HG02938 (cell line): ENCODE data around the gene SPTLC3.

Source experiments
- ATAC-seq: cut with Tn5 transposase; IDR thresholded peaks from one replicate; pipeline ENCODE4 v1.9.1; 2021; ENCODE audit warnings: mild to moderate bottlenecking, moderate library complexity; ENCODE audit not compliant: unreplicated experiment

SPTLC3 gene

DNA sequence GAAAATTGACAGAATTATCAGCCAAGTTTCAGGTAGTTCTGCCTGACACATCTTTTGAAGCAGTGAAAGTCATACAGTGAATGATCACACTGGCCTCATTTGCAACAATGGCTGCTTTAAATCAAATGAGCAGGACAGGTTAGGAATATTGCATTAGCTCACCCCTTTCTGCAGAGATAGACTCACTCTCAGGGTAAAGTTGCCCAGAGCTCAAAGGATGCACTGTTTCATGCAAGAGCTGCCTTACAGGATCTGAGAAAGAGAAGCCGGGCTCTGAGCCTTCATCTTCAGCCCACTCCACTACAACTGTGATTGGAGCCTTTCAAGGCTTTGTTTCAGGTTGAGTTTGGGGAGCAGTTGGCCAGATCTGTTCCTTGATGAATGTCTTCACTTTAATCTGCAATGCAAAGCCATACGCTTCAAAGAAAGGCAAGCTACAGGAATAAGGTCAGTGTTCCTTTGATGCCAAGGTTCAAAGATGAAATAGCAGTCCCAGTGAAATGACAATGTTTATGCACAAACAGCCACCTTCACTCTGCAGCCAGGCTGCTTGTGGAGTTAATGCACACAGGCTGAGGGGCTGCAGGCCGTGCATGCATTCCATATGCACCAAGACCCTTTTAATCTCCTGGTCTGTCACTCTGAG, 121.4 kb downstream of the SPTLC3 start:
- no peak for ATAC-seq

GRCh38 chr20:13130707-13131103, 121.9 kb downstream of the SPTLC3 start:
- ATAC-seq: no peak

GRCh38 chr20:13131688-13132087, 122.9 kb downstream of the SPTLC3 start:
- no peak for ATAC-seq

- ATAC-seq: no peak
Measured at GRCh38 chr20:13139459-13140150, 130.8 kb downstream of the SPTLC3 start.

GRCh38 chr20:13140201-13140600, 131.4 kb downstream of the SPTLC3 start:
- ATAC-seq: no peak

DNA sequence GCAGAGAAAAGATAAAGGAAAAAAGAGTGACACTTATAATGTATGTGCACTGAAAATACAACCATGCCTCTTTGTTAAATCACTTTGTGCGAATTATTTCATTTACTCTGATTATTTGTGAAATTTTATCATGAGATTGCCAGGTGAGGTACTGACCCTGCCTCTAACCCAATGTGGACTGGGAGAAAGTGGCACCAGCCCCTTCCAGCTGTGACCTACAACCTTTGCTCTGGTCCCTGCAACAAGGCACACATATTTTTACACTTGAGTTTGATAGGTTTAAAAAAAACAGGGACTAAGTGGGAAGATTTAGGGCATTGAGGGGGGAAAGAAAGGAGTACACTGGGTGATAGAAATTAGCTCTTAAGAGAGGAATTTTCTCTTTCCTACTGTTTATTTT, 132.0 kb downstream of the SPTLC3 start:
- ATAC-seq: no peak

DNA sequence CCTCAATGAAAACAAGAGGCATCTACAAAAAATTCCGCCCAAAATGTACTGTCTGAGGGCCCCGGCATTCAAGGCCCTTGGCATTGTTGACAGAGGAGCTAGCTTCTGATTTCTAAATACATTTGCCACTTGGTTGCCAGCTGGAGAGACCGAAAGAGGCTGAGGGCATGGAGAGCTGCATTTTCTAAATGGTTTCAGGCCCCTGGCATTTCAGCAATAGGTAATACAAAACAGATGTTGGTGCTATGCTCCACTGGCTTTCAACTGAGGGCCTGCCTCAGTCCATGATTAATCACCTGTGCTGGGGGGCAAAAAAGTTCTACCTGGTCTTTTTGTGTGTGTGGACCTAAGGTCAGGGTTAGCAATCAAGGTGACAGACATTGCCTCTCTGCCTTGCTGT, 132.8 kb downstream of the SPTLC3 start:
- no peak for ATAC-seq

GRCh38 chr20:13142143-13142542, 133.4 kb downstream of the SPTLC3 start:
- no peak for ATAC-seq

DNA sequence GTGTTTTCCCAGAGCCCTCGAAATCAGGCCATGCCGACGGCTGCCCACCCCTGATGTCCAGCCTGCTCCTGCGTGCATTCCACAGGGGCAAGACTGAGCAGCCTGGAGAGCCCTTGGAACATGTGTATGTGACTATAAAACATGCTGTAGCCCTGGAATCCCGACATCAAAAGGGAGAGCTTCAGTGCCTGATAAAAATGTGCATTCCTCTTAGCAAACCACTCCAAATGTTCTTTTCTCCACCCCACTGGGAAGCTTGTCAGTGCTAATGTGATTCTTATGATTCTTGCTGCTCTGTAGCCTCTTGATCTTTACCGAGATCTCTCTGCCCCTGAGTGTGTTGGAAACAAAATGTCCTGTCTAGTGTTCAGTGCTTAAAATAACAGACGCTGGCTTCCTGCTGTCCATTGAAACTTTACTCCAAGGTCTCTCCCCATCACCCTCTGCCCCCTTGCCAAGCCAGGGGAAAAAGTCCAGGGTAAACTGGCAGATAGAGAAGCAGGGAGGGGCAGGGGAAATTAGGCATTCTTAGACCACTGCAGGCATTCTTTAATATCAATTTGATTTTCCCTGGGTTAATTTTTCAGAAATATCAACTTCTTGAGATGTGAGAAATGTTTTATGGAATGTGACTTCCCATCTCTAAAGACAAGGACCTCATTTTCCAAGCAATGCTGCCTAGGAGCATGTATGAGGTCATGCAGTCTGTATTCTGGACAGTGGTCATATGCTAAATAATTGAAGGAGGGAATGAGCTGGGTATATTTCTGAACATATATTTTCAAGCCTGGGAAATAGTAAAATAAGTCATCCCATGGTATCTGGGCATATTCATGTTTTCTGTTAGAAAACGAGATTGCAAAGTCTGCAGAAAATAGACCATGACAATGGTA, 138.5 kb downstream of the SPTLC3 start:
- ATAC-seq: no peak

DNA sequence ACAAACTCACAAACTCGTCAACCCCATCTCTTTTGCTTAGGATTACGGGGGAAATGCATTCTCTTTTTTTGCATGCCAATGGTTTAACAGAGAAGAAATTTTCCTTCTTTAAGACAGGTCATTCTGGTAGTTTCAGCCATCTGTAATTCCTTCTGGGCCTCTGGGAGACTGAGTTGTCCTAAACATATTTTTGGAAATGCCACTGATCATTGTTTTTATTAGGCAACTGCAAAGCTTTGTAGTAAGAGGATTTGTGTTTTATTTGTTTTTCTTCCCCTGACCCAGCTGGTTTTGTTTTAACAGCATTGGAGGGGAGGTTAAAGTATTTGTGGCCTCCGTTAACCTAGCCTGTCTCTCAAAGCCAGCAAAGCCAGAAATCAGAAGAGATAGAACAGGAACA, 139.2 kb downstream of the SPTLC3 start:
- no peak for ATAC-seq

GRCh38 chr20:13148402-13148801, 139.6 kb downstream of the SPTLC3 start:
- ATAC-seq: no peak

GRCh38 chr20:13148961-13149360, 140.2 kb downstream of the SPTLC3 start:
- ATAC-seq: no peak

GRCh38 chr20:13149371-13150105, 140.8 kb downstream of the SPTLC3 start:
- ATAC-seq: no peak

GRCh38 chr20:13158369-13158768, 149.6 kb downstream of the SPTLC3 start:
- ATAC-seq: no peak

DNA sequence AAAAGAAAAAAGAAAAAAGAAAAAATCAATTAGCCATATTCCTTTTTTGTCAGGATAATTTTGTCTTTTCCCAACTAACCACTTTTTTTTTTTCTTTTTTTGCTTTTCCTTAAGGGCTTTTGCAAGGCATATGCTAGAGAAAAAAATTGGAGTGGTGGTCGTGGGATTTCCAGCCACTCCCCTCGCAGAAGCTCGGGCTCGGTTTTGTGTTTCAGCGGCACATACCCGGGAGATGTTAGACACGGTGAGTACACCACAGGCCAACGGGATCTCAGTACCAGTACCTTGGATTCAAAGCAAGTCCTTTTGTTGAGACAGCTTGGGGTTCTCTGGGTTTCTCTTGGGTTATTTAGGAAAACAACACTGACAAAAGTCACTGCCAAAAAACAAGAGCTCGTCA, 151.1 kb downstream of the SPTLC3 start:
- no peak for ATAC-seq

DNA sequence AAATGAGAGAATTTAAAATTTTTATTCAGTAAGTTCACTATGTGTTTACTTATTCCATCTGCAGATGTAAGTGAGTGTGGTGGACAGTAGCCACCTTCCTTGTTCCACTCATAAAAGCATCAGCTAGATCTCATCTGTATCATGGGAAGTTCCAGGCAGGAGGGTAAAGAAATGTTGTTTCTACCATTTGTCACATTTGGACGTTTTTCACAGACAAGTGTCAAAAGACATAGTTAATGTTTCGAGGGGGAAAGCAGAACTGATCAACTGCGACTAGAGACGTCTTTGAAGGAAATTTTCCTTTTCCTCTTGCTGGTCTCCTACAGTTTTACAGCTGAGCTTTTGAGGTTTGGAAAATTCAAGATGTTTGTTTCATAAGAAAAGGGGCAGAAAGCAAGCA, 156.4 kb downstream of the SPTLC3 start:
- no peak for ATAC-seq

GRCh38 chr20:13166011-13166410, 157.2 kb downstream of the SPTLC3 start:
- ATAC-seq: no peak

DNA sequence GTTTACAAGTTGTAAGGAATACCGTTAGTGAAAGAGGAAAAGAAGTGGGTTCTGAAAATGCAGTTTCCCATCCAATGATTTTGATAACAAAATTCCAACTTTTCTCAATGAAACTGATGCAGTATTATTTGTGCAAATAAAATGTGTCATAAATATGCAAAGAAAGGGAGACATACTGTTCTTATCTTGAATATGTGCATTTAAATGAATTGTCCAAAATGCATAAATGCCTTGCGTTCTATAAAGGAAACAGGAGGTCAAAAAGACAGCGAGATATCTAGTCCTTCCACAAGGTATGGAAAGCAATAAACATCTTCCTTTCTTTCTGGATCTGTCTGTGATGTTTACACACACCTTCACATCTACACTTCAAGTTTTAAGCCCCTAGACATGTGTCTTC, 157.7 kb downstream of the SPTLC3 start:
- no peak for ATAC-seq

DNA sequence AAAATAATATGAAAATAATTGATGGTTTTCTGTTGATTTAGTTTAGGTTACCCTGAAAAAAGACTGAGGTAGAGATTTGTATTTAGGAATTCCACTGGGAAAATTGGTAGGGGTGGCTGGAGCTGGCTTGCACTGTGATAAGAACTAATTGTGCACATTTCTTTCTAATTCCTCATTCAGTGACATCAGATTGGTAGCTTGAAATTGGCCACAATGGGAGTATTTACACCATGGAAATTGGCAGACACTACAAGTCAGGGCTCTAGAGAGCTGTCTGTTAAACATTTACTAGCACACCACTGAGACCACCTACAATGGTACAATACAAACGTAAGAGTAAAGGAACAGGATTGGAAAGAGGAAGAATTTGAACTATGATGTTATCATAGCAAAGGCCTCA, 160.3 kb downstream of the SPTLC3 start:
- no peak for ATAC-seq

DNA sequence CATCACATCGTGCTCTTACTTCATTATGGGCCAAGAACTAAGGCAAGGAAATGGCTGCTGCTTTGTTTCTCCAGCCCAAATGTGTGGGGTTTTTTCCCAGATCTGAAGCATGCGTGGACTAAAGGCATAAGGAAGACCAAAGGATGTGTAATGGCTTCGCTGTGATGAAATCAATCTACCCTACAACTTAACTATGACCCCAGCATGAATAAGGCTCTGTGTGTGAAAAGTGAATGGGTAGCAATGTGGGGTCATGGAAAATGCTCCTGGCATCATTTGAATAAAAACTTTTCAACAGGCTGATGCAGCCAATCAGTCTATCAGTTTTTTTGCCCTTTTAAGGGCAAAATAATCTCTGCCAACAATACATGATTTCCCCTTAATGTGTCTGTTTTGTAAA, 162.0 kb downstream of the SPTLC3 start:
- ATAC-seq: no peak

DNA sequence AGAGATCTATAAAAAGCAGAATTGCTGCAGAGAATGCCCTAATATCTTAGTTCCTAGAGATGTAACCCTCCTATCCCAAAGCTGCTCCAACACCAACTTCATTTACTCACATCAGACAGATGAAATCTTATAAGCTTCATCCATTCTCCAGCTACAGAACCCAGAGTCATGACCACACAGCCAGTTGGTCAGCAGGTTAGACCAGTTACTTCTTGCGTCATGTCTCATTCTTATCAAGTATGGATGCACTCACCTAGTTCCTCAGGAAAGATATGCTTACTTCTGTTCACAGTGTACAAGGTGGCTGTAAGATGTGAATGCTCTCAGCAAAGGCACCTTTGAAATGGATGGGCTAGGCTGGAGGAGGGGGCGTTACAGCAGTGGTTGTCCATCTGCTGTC, 164.4 kb downstream of the SPTLC3 start:
- no peak for ATAC-seq
